ENCODE results near the gene RHBDF1.
"Not testable (repeated sequence)": the region's sequence is repeated elsewhere in the genome, so short reads cannot be mapped to it uniquely, and the experiment has no call there.

Gene RHBDF1

DNA sequence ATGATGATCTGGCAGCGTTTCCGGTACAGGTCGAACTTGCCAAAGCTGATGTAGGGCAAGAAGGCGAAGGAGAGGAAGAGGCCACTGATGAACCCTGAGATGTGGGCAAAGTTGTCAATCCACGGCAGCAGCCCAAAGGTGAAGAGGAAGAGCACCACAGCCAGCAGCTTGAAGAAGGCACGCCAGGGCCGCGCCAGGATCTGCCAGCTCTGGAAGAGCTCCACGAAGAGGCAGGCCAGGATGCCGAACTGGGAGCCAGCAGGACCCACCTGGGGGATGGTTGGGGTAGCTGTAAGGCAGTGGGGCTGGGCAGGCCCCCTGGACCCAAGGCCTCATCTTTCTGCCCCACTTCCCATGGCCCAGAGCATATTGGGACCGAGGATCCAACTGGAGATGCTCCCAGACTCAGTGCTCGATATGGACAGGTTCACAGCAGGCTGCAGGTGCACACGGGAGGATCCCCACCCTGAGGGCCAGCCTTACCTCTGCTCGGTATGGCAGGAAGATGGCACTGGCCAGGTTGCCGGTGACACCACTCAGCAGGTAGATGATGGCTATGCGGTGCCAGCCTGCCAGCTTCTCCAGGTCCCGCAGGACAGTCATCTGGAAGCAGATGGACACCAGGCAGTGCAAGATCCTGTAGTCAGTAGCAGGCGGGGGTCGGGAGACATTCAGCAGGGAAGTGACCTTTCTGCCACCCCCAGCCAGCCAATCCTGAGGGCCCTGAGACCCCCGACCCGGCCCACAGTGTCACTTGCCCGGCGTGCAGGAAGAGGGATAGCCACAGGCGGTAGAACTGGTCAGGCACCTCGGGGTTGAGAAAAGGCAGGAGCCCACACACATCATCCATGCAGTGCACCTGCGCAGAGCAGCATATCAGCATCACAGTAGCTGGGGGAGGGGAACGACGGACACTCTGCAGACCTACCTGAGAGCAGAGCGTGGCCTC, 13.7 kb downstream of the RHBDF1 start:
- DNase-seq, result no peak

GRCh38 chr16:57711-58110, 14.7 kb downstream of the RHBDF1 start:
- no peak for DNase-seq

DNA sequence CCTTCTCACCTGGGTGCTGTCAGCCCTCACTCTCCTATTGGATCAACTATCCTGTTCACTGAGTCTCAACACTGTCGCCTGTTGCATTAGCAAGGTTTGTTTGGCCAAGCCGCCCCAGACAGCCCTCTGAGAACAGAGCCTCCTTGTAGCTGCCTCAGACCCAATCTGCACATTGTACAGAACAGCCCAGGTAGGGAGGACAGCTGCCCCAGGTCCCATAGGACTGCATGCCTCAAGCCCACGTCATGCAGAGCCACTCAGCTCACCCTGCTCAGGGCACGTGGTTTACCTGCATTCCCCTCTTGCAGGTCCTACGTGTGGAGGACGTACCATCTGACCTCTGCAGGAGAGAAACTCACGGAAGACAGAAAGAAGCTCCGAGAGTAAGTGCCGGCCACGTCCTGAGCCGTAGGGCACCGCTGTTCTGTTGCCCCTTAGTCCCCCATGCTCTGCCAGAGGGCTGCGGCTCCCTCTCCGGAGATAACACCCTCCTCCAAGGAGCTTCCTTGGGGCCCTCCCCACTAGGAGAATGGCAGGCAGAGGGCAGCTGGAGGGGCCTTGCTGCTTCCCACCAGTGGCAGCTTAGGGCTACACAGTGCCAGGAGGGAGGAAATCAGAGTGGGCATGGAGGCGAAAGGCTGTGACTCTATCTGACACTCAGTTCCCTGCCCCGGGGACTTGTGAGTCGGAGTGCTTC, 16.1 kb downstream of the RHBDF1 start:
- no peak for DNase-seq

DNA sequence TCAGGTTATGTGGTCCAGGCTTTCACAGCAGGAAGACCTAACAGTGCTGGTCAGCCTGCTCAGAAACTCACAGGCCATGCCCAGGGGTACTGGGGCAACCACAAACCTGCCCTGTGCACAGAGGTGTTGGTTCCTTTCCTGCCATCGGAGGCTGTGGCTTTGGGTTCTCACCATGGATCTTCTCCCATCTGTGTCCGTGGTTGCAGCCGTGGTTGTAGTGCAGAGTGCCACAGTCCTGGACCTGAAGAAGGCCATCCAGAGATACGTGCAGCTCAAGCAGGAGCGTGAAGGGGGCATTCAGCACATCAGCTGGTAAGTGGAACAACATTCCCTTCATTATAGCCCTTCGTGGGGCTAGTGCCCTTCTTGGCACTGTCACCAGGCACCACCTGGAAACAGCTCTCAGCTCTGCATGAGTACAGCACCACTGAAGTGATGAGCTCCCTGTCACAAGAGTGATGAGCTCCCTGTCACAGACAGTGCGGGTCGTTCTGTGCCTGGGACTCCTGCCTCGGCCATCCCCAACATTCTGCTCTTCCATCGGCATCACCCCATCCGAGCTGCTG, 16.8 kb downstream of the RHBDF1 start:
- DNase-seq, result no peak

DNA sequence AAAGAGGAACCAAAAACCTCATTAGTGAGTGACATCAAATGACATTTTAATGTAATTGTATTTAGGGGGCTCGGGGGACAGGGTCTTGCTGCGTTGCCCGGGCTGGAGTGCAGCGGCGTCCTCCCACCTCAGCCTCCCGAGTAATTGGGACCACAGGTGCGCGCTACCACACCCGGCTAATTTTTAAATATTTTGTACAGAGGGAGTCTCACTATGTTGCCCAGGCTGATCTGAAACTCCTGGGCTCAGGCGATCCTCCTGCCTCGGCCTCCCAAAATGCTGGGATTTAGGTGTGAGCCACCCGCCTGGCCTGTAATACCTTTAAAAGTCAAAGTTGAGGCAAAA, 18.2 kb downstream of the RHBDF1 start:
- no peak for DNase-seq

DNA sequence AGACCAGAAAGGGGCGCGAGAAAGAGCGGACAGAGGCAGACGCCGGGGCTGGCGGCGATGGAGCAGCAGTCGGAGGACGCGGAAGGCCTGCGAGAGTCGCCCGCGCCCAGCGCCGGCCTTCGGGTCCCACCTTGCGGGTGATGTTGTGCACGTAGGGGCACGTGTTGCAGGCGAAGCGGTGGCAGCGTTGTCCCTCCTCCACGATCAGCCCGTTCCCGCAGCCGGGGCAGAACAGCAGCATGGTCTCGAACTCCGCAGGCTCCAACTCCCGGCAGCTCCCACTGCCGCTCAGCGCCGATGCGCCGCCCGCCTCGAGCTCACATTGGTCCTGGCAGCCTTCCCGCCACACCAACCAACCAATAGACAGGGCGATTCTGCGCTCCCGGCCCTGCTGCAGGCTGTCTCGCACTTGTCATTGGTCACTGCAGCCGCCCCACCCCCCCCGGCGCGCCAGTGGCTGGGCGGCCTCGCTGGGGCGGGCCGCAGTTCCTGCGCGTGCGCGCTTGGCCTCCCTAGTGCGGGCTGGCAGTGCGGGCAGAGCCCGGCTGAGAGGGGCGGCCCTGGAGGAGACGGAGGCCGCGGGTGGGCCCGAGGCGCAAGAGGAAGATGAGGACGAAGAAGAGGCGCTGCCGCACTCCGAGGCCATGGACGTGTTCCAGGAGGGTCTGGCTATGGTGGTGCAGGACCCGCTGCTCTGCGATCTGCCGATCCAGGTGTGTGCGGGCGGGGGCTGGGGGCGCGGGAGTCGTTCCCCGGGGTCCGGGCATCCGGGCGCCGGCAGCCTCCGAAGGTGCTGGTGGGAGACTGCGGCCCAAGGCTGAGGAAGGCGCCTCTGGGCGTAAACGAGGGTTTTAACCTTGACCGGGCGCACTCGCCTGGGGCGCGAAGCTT, 18.8 kb downstream of the RHBDF1 start, which contains the start of the genes POLR3K and SNRNP25:
TSS of gene POLR3K (minus strand) at position 263 of the 891 bp plus-strand sequence. CDS start at position 241, 22 bp downstream.
TSS of gene SNRNP25 (plus strand) at position 483 of the 891 bp plus-strand sequence. CDS start at position 672, 189 bp downstream.
- peak; percentile 99 for DNase-seq

DNA sequence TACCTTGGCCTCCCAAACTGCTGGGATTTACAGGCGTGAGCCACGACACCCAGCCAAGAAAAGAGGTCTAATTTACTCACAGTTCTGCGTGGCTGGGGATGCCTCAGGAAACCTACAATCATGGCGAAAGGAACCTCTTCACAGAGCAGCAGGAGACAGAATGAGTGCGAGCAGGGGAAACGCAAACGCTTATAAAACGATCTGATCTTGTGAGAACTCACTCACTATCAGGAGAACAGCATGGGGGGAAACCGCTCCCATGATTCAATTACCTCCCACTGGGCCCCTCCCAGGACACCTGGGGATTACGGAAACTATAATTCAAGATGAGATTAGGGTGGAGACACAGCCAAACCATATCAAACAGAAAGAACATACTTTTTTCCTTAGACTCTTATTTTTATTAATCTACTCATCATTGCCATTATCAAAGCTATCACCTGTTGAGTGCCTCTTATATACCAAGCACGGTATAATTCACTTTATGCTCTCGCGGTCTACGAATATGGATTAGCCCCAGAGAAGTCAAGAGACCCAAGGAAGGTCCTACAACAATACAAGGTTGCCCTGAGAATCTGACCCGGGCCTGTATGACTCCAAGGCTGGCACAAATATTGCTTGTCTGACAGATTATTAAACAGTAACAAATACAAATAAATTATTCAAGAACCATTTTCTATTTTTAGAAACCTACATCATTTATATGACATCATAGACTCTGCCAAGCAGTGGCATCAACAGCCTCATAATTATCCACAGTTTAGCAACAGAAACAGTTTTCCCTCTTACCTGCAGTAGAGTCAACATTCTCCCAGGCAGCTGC, 21.5 kb downstream of the RHBDF1 start:
- no peak for DNase-seq

DNA sequence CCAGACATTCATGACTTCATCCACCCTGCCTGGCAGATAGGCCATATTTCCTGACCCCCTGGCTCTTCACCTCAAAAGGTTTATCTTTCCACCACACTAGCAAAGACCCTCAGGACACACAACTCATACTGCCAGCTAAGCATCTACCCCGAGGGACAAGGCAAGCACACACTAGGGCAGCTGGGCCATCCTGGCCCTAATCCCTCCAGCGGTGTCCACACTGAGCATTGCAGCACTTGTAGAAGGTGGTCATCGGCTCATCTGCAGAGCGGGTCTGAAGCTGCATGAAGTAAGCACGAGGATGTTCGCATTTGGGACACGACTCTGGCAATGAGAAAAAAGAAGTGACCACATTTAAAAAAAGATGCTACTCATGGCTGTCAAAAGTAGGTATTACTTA, 25.2 kb downstream of the RHBDF1 start:
- DNase-seq, result no peak

DNA sequence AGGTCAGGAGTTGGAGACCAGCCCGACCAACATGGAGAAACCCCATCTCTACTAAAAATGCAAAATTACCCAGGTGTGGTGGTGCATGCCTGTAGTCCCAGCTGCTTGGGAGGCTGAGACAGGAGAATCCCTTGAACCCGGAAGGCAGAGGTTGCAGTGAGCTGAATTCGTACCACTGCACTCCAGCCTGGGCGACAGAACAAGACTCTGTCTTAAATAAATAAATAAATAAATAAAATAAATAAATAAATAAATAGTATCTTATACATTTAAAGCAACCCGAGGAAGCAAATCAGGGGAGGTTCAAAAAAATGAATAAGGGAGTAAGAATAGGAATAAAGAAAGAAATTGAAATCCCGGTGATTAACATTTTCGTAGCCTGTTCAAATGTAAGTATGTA, 25.9 kb downstream of the RHBDF1 start:
- not testable (repeated sequence) for DNase-seq

DNA sequence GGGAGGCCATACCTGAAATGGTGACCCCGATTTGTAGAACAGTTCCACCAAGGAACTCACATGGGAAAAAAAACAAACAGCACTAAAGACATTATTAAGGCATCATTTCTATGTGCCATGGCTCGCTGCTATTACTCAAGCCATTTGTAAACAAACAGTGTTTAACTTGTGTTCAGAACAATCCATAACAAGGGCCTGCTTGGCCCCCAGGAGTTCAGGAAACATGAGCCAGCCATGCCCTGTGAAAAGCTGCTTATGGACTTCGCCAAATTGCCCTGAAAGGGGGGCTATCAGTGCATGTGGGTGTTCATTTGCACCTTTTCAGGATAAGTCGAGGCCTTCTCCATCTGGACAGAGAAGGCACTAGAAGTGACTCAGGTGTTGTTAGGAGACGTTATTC, 27.0 kb downstream of the RHBDF1 start:
- no peak for DNase-seq

DNA sequence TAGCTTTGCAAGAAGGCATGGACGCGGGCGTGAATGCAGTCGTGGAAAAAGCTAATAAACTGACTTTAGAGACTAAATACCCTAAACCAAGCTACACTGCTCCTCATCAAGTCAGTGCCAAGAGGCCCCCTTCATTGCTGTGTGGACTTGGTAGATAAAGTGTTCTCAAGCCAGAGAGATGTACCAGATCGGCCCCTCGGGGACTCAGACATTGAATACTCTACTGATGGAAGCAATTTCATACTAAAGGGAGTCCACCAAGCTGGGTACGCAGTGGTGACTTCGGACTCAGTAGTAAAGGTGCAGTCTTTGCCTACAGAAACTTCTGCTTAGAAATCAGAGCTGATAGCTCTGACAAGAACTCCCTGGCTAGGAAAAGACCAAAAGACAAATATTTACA, 27.8 kb downstream of the RHBDF1 start:
- no peak for DNase-seq

GRCh38 chr16:43294-43693, 29.1 kb downstream of the RHBDF1 start:
- no peak for DNase-seq

DNA sequence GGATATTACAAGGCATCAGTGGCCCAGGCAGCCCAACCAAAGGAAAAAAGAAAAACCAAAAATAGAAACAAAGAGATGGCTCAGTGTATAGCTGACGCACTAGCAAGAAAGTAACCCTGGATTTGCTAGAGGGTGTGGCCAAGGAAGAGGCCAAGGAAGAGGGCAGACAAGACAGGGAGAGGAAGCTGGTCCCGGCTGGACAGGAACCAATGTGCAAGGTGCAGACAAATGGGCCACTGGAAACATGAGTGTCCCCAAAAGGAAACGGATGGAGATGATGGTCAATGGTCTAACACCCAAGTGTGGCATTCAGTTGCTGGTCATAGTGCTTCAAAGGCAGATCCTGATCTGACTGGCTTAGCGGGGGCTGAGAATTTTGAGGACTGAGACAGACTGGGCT, 29.7 kb downstream of the RHBDF1 start:
- DNase-seq, result no peak

DNA sequence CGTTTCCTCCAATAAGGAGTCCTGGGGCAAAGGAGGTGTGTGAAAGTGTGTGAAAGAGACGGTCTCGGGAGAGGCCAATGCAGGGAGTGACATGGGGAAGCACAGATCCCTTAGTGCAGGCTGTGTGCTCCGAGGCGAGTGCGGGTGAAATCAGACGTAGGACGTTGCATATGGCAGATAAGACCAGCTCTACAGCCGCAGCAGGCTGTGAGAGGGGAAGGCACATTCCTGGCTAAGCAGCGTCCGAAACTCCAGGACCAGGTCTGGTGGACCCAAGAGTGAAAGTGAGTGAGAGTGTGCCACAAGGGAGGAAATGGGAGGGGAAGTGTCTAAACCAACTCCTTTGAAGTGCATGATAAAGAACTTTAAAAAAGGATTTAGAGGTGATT, 30.4 kb downstream of the RHBDF1 start:
- no peak for DNase-seq

- DNase-seq, result no peak
Measured at GRCh38 chr16:41439-42068, 30.9 kb downstream of the RHBDF1 start.

DNA sequence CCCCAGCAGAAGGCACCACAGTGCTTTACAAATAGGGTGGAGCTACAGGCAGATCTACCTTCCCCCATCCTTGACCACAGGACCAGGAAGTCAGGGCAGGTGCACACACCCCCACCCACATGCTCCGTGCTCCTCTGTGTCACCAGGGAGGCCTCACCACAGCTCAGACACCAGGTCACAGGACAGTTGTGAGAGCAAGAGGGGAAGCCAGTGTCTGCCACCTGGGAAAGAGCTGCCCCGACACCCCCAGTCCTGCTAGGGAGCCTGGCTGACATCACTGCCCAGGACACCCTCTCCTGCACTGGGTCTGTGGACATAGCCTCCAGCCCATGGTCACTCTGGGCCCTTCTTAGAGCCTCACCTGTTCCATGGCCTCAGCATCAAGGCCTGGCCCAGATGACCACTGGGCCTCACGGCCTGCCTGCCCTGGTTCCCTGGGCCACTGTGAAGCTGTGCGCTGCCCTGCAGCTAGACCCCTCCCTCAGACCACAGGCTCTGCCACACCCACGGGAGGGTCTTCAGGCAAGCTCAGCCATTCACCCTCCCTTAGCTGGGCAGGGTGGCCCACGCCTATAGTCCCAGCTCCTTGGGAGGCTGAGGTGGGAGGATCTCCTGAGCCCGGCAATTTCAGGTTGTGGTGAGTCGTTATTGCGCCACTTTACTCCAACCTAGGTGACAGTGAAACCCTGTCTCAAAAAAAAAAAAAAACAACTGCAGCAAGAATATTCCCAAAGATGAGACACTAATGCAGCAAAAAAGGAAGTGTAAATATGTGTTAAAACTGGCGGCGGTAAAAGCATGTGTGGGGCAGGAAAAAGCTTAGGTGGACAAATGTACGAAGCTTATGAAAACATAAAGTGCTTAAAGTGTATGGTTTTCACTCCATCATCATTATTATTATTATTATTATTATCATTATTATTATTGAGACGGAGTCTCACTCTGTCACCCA, 33.2 kb downstream of the RHBDF1 start:
- DNase-seq, result peak; percentile 61

GRCh38 chr16:38206-38605, 34.2 kb downstream of the RHBDF1 start:
- not testable (repeated sequence) for DNase-seq

- no peak for DNase-seq
Measured at GRCh38 chr16:37511-37910, 34.9 kb downstream of the RHBDF1 start.

- no peak for DNase-seq
Measured at GRCh38 chr16:36336-36984, 36.0 kb downstream of the RHBDF1 start.
